SK-N-DZ (cell line): Measurements from ENCODE around the gene CARM1.
"Not testable (repeated sequence)": the region's sequence is repeated elsewhere in the genome, so short reads cannot be mapped to it uniquely, and the experiment has no call there.

Source experiments
- DNase-seq: peaks from one replicate; pipeline ENCODE4 v3.0.0-alpha.2; 2015; ENCODE audit warnings: low spot score

The CARM1 gene

DNA sequence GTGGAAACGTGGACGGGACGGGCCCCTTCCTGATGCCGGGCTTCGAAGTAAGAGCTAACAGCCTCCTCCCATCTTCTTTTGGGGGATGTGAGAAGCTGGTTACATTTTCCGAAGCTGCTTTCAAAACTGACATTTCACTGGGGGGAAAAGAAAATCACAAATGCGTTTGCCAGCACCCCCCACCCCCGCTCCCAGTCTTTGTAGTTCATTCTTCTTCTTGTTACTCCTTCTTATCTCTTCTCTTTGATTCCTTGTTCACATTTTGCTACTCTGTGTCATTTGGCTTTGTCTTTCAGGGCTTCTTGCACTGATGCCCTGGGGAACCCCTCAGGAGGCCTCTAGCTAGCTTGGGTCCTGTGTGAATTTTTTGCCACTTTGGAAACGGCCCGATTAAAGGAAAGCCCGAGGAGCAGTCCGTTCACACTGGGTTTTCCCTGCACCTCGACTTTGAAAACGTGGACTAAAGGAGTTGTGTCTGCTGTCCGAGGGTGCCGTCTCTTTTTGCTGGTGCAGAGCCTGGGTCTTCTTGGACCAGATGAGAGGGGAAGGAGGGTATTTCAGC, 1.3 kb downstream of the CARM1 start:
- DNase-seq = no peak

DNA sequence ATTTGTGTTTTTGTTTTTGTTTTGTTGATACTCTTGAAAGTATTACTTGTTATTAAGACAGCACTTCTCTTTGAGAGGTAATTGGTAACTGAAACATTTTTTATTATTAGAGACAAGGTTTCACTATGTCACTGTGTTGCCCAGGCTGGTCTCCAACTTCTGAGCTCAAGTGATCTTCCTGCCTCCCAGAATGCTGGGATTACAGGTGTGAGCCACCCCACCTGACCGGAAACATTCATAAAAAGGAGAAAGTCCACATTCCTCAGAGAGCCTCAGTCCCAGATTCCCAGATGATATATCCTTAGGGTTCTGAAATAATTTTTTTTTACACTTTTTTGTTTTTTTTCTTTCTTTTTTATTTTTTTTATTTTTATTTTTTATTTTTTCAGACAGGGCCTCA, 2.7 kb downstream of the CARM1 start:
- no peak for DNase-seq

DNA sequence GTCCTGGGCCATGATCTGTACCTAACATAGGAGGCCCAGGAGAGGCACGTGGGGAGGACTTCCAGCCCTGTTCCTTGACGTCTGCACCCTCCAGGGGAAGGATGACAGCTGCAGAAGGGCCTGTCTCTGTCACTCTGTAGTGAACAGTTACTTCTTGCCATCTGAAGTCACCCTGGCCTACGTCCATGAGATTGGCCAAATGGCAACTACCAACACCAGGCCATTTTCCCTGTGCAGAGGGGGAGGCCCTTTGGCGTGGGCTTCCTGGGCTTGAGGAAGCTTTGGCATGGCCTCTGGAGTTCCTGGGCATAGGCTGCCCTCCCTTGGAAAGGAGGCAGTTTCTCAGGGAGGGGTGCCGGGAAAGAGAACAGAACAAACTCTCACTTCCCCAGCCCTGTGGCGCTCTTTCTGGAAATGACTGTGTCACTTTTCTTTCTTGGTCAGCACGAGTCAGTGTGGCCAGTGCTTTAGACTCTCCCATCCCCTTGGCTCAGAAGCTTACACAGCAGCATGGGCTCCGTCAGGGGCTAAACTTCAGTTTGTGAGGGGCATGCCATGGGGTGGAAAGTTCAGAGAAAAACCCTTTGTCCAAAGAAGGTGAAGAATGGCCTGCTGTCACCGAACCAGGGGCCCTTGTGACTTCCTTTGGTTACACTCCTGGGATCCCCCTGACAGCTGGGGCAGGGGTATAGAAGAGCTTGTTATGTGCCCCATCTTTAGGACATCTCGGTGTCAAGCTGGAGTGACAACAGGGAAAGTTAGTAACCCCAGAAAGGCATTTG, 5.3 kb downstream of the CARM1 start:
- DNase-seq = no peak

DNA sequence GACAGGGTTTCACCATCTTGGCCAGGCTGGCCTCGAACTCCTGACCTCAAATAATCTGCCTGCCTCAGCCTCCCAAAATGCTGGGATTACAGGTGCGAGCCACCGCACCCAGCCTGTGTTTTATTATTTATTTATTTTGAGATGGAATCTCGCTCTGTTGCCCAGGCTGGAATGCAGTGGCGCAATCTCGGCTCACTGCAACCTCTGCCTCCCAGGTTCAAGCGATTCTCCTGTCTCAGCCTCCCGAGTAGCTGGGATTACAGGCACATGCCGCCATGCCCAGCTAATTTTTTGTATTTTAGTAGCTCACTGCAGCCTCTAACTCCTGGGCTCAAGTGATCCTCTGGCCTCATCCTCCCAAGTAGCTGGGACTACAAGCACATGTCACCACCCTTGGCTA, 6.3 kb downstream of the CARM1 start:
- not testable (repeated sequence) for DNase-seq

DNA sequence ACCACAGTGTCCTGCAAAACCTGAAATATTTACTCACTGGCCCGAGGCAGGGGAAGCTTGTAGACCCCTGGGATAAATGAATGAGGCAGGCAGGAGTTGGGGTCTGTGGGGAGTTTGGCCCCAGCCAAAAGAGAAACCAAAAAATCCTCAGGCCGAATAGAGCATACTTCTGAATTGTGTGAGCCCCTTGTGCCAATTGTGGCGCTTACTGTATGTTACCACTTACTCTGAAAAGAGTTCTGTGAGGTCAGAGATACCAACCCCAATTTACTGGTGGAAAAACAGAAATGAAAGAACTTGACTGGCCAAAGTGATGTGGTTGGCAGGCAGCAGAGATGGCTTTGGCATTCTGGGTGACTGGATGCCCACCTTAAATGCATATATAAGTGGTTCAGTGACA, 6.9 kb downstream of the CARM1 start:
- DNase-seq = no peak

DNA sequence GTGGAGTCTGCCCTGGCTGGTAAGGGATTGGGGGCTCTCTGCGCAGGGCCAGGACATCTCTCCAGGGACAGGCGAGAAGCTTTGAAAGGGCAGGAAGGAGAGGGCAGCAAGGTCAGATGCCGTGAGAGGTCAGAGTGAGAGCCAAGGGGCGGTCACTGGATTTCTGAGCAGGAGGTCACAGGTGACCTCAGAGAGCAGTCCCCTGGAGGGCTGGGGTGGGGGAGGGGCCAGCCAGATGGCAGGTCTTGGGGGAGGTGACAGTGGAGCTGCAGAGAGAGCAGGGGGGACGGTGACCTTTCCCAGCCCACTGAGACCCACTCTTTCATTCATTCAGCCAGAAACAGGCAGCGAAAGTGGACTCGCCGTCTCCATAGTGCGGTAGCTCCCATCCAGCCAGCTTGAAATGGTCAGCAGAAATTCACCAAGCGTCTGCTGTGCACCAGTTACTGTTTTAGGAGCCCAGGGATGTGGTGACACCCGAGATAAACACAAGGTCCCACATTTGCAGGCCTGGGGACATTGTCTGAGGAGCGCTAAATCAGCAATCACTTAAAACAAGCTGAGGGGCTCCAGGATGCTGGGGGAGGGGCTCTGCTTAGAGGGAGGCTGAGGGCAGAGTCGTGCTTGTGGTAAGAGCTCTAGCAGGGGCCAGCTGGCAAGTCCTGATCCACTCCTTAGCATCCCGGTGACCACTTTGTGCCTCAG, 10.2 kb downstream of the CARM1 start:
- DNase-seq = peak; percentile 4

DNA sequence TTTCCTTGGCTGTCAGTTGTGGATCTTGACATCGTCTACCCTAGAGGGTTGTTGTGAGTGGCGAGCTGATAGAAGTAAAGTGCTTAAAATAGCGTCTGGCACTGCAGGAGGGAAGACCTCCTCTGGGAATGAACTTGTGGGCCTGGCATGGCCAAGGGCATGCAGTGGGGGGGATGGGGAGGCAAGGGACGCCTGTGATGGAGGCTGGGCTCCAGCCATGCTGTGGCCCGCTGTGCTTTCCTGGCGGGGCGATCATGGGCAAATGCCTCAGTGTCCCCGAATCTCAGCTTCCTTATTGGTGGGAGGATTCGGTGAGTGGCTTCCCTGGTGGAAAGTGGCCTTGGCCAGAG, 10.7 kb downstream of the CARM1 start:
- no peak for DNase-seq

DNA sequence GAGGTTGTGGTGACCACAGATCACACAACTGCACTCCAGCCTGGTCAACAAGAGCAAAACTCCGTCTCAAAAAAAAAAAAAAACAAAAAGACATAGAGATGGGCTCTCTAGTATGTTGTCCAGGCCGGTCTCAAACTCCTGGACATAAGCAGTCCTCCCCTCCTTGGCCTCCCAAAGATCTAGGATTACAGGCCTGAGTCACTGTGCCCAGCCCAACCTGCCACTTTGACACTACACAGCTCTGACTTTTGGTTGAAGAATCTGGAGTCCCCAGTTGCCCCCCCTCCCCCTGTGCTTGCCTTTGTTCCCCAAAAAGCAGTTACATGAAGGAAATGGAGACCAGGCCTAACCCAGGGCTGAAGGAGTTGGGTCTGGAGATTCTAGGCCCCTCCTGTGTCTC, 12.9 kb downstream of the CARM1 start:
- no peak for DNase-seq

DNA sequence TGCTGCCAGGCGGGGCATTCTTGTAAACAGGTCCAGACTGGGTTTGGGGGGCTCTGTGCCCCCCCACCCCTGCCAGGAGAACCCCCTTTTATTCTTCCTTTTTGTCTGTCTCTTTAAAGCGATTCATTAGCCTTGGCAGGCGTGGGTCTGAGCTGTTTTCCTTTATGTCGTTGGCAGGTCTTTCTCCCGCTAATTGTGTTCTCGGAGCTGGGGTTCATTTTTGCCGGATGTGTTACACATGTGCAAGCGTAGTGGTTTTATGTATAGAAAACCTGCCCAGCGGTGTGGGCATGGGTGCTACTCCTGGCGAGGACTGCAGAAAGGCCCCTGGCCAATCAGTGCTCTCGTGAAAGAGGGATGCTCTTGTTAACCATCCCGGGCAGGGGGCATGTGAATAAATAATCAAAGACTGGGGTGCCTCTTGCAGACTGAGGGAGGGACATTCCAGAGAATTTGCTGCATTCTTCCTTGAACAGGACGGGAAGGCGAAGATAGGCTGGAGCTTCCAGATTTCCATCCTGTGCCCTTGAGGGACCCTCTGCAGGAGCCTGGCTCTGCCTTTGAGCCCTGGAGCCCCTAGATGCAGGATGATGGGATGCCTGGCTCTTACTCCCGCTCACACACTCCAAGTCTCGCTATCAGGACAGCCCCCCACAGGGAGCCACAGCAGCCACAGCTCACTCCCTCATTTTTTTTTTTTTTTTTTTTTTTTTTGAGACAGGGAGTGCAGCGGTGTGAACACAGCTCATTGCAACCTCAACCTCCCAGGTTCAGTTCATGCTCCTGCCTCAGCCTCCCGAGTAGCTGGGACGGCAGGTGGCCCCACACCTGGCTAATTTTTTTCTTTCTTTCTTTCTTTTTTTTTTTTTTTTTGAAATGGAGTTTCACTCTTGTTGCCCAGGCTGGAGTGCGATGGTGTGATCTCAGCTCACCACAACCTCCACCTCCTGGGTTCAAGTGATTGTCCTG, 14.1 kb downstream of the CARM1 start:
- no peak for DNase-seq

DNA sequence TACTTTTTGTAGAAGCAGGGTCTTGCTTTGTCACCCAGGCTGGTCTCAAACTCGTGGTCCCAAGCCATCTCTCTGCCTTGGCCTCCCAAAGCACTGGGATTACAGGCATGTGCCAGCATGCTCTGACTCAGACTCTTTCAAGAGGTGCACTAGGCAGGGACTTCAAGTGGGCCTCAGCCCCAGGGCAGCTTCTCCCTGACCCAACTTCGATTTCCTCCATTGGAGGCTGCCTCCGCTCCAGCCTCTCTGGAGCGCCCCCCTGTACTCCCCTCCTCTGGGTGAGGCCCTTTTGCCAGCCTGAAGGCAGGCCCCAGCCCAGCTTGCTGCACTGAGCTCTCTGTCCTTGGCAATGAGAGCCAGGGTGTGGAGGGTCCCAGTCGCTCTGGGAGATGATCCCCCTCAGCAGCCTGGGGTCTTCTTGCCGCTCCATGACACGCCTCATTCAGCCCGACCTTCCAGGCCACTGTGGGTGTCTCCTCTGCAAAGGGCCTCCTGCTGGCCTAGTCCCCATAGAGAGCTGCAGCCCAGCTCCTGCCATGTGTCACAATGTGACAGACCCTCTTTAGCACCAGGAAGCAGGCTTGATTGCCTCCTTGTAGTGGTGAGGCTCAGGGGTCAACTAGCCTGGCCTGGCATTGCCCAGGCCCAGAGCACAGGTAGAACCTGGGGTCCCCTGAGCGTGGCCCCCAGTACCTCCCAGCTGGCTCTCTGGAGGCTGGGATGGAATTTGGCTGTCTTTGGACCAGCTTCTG, 16.4 kb downstream of the CARM1 start:
- DNase-seq = no peak

DNA sequence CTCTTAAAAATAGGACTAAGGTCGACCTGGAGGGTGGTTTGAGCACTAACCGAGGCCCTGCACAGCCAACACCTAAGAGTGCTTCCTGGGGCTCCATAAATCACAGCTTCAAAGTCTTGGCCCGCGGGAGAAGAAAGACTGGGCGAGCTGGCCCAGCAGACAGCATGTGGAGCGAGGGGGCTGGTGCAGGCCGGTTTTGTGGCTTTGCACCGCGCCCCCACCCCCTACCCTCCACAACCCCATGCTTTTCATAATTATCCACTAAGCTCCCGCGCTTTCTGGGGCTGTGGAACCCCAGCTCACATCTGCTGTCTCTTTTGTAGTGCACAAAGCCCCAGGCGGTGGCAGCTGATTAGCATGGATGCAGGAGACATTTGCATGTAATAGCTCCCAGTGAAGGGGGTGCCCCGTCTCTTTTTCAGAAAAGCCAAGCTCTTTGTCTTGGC, 17.1 kb downstream of the CARM1 start:
- DNase-seq = no peak

DNA sequence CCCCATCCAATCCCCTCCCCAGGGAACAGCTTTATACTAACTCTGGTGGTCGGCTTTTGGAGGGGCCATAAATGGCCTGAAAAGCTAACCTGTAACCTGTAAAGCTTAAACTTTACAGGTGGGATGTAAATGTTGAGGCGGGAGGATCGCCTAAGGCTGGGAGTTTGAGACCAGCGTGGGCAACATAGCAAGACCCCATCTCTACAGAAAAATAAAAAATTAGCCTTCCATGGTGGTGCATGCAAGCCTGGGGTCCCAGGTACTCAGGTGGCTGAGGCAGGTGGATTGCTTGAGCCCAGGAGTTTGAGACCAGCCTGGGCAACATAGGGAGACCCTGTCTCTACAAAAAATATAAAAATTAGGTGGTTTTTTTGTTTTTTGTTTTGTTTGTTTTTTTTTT, 18.5 kb downstream of the CARM1 start:
- no peak for DNase-seq

DNA sequence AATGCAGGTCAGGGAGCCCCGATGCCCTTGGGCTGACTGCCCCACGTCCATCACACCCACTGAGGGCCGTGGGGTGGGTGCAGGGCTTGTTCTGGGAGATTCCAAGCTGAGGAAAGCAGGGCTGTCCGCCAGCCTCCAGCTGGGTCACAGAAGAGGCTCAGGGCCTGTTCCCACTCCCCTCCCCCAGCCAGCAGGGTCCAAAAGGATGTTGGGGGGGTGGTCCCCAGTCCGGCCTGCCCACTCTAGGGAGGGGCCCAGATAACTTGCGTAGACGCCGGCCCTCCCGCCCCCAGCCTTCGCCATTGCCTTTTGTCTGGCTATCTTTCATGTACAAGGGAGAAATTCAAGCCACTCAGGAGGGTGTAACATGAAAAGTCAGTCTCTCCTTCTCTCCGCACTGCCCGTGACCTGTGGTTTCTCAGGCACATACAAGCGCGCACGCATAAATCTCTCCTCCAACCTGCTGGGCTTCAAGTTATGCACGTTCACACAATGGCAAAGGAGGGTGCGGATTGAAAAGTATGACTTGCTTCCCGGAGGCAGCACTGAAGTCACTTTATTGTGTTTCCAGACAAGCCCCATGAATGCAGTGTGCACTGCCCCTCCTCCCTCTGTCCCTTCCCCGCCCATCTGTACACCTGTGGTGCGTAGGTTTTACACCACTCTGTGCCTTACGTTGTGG, 20.2 kb downstream of the CARM1 start:
- DNase-seq = no peak

DNA sequence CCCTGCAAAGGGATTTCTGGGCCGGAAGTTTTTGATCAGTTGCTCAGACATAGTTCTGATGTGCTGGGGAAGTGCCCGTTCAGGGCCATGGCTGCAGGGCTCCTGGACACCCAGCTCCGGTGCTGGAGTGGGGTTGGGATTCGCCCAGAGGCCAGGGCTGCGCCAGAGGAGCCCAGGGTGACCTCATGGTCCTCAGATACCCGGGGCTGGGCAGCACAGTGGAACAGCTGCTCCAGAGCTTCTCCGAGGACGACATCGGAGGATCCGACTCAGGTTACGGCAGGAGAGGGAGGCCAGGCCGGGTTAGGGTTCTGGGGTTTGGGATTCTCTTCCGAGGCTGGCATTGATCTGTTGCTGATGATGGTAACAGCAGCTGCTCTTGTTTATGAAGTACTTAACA, 20.9 kb downstream of the CARM1 start:
- no peak for DNase-seq

DNA sequence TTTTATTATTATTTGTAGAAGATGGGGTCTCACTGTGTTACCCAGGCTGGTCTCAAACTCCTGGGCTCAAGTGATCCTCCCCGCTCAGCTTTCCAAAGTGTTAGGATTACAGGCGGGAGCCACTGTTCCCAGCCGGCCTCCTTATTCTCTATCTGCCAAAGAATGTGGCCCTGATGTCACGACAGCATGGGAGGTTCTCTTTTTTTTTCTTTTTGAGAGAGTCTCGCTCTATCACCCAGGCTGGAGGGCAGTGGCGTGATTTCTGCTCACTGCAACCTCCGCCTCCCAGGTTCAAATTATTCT, 23.5 kb downstream of the CARM1 start:
- DNase-seq = no peak

DNA sequence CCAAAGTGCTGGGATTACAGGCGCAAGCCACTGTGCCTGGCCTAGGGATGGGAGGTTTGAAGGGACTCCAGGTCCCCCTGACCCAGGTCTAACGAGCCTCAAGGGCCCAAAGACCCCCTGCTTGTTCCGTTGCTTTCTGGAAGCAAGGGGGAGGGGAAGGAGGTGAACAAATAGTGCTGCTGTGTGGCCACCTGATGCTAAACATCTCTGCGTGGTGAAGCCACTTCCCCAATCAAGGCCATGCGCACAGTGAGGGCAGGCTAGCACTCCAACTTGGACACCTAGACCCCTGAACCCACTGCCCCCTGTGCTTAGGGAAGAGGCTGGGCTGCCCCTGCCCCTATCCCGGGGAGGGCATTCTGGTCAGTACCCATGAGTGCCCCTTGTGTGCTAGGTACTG, 24.0 kb downstream of the CARM1 start:
- DNase-seq = no peak

DNA sequence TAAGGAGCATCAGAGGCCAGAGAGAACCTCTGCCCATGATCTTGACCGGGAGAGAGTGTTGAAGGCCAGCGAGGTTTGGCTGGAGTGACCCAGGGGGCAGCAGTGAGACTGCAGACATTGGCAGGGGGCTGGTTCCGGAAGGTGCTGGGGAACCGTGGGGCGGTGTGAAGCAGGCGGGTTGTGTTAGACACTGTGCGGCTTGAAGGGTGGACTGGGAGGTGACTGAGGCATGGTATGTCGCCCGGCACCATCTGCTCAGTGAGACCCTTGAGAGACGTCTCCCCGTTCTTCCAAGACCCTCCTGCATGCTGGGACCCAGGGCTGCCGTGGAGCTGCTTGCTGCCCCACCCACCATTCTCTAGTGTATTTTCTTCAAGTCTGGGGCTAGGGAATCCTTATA, 24.6 kb downstream of the CARM1 start:
- no peak for DNase-seq

DNA sequence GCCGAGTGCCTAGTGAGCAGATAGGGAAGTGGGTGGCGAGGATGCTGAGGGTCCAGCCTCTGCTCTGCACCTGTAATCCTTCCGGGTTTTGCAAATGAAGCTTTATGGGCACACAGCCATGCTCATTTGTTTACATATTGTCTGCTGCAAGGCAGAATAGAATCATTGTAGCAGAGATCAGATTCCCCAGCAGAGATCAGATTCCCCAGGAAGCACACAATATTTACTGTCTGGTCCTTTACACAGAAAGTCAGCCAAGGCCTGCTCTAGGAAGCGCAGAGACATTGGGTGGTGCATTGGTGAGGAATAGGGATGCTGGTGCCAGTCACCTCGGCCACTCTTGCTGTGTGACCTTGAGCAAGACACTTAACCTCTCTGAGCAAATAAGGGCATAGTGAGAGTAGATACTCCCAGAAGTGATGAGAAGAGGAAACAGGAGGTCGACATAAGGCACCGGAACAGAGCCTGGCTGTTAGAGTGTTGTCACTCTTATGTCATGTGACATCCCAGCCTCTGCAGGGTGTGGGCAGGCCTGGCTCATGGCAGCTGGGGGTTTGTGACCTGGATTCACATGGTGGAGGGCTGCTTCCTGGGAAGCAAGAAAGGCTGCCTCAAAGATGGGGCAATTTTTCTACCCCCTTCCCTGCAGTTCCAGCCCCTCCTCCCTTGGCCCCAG, 25.6 kb downstream of the CARM1 start:
- no peak for DNase-seq

DNA sequence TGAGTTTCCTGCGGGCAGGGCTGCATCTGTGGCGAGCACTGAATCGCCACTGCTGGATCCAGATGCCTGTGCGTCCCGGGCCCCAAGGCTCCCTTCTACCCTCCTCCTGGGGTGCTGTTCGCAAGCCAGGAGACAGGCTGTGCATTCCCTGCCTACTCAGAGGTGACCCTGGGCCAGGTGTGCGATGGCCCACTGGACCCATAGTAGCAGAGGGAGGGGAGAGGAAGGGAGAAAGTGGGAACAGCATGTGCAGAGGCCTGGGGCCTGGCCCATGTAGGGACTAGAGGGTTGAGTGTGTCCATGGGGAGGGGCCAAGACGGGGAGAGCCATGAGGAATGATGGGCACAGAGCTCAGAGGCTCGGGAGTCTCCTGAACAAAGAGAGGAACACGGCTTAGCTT, 27.3 kb downstream of the CARM1 start:
- no peak for DNase-seq

DNA sequence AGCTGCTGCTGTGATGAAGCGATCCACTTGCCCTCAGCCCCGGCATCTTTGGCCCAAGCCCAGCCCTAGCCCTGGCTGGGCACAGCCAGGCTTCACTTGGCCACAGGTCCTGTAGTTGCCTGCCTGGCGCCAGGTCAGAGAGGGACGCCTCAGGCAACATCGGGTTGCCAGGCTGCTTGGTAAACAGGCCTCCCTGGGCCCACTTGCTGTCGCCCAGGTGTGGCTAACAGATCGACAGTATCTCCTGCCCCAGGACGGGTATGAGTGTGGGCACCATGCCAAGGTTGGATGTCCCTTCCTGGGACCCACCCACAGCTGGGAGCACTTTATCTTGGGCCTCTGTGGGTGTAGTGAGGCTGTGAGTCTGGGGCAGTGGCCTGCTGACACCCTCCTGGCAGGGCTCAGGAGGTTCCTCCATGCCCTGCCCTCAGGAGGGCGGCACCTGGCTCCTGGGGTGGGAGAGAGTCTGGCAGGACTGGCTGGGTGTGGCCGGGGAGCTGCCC, 27.8 kb downstream of the CARM1 start:
- DNase-seq = no peak
